ENCODE data around the gene USP34. TPM values are rescaled to one million over a fixed set of nuclear protein-coding genes. Genes with fewer than 3 reads are reported as not detected.

The USP34 gene
- total and polyA plus RNA-seq, 2 experiments from 2014 or later: 81.8 to 157 TPM

DNA sequence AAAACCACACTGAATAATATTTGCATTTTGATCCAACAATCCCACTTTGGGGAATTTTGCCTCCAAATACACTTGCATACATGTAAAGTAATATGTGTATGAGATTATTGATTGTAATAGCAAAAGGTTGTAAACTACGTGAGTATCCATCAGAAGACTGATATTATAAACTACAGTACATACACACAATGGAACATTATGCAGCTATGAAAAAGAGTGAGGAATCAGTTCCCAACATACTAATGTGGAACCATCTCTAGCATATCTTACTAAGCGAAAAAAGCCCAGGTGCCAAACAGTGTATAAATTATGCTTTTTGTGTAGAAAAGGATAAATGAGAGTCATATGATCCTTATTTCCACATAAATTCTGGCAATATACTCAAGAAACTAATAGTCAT lies 324.9 kb downstream of the USP34 start:
- Mint-ChIP-seq H3K27ac (peak overlapping the region; percentile 56; the same call in 1 of the 2 replicates), H3K4me1 (0 out of 3 replicates have a peak, but pooled peaks cover 5% of the 10 kb centered on the region), H3K36me3 (ENCODE audit: low read depth) (peaks cover 15% of the 10 kb centered on the region), H3K9me3 (peaks cover 4% of the 10 kb centered on the region; the same call in 1 of the 3 replicates), H3K4me3 (peak overlapping the region; percentile 86), H3K27me3 (ENCODE audit: insufficient read depth, low read depth, poor library complexity) (peaks cover 7% of the 10 kb centered on the region)
- Histone ChIP-seq H3K9me2 (ENCODE audit: insufficient read depth) (peaks cover 4% of the 10 kb centered on the region), H3K27me3 (ENCODE audit: insufficient read depth) (no peaks in the 10 kb centered on the region), H3K4me2 (no peak overlapping the region), H3K4me1 (ENCODE audit: insufficient read depth) (no peaks in the 10 kb centered on the region), H3K36me3 (ENCODE audit: insufficient read depth) (no peaks in the 10 kb centered on the region), H3K27ac (ENCODE audit: low read depth) (no peak overlapping the region), H3K79me2 (replicated peaks; ENCODE audit: insufficient read depth) (no peaks in the 10 kb centered on the region), H2AFZ (no peak overlapping the region), H4K20me1 (replicated peaks; ENCODE audit: insufficient read depth) (no peaks in the 10 kb centered on the region), H3K4me3 (no peak overlapping the region), H3F3A (replicated peaks; ENCODE audit: low read depth) (no peaks in the 10 kb centered on the region; the same call in 1 of the 2 replicates)
- TF ChIP-seq, protein P1, sequence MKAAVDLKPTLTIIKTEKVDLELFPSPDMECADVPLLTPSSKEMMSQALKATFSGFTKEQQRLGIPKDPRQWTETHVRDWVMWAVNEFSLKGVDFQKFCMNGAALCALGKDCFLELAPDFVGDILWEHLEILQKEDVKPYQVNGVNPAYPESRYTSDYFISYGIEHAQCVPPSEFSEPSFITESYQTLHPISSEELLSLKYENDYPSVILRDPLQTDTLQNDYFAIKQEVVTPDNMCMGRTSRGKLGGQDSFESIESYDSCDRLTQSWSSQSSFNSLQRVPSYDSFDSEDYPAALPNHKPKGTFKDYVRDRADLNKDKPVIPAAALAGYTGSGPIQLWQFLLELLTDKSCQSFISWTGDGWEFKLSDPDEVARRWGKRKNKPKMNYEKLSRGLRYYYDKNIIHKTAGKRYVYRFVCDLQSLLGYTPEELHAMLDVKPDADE (IDR thresholded peaks at IDR 0.05): no peak
- TF ChIP-seq, protein P2, sequence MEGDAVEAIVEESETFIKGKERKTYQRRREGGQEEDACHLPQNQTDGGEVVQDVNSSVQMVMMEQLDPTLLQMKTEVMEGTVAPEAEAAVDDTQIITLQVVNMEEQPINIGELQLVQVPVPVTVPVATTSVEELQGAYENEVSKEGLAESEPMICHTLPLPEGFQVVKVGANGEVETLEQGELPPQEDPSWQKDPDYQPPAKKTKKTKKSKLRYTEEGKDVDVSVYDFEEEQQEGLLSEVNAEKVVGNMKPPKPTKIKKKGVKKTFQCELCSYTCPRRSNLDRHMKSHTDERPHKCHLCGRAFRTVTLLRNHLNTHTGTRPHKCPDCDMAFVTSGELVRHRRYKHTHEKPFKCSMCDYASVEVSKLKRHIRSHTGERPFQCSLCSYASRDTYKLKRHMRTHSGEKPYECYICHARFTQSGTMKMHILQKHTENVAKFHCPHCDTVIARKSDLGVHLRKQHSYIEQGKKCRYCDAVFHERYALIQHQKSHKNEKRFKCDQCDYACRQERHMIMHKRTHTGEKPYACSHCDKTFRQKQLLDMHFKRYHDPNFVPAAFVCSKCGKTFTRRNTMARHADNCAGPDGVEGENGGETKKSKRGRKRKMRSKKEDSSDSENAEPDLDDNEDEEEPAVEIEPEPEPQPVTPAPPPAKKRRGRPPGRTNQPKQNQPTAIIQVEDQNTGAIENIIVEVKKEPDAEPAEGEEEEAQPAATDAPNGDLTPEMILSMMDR (conservative IDR thresholded peaks at IDR 0.05; ENCODE audit: low read depth in 2 of 2): no peak
- TF ChIP-seq EZH2 (IDR thresholded peaks at IDR 0.05; ENCODE audit: low read depth, unreplicated experiment) (no peak), ZNF331 (CRISPR knock-in tag; IDR thresholded peaks at IDR 0.05; ENCODE audit: low read depth) (no peak), ZNF114 (CRISPR knock-in tag; IDR thresholded peaks at IDR 0.05) (no peak), STAT1 (IDR thresholded peaks at IDR 0.05; ENCODE audit: unreplicated experiment) (no peak), JUNB (IDR thresholded peaks at IDR 0.05; ENCODE audit: unreplicated experiment) (no peak), POLR2AphosphoS5 (IDR thresholded peaks at IDR 0.05; ENCODE audit: low read depth) (no peak), NANOG (IDR thresholded peaks at IDR 0.05; ENCODE audit: borderline replicate concordance) (no peak), EZH2phosphoT487 (IDR thresholded peaks at IDR 0.05; ENCODE audit: unreplicated experiment) (no peak), CREB1 (CRISPR knock-in tag; IDR thresholded peaks at IDR 0.05; ENCODE audit: low read depth) (no peak)
- TF ChIP-seq, protein P3, sequence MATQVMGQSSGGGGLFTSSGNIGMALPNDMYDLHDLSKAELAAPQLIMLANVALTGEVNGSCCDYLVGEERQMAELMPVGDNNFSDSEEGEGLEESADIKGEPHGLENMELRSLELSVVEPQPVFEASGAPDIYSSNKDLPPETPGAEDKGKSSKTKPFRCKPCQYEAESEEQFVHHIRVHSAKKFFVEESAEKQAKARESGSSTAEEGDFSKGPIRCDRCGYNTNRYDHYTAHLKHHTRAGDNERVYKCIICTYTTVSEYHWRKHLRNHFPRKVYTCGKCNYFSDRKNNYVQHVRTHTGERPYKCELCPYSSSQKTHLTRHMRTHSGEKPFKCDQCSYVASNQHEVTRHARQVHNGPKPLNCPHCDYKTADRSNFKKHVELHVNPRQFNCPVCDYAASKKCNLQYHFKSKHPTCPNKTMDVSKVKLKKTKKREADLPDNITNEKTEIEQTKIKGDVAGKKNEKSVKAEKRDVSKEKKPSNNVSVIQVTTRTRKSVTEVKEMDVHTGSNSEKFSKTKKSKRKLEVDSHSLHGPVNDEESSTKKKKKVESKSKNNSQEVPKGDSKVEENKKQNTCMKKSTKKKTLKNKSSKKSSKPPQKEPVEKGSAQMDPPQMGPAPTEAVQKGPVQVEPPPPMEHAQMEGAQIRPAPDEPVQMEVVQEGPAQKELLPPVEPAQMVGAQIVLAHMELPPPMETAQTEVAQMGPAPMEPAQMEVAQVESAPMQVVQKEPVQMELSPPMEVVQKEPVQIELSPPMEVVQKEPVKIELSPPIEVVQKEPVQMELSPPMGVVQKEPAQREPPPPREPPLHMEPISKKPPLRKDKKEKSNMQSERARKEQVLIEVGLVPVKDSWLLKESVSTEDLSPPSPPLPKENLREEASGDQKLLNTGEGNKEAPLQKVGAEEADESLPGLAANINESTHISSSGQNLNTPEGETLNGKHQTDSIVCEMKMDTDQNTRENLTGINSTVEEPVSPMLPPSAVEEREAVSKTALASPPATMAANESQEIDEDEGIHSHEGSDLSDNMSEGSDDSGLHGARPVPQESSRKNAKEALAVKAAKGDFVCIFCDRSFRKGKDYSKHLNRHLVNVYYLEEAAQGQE (IDR thresholded peaks at IDR 0.05; ENCODE audit: unreplicated experiment): no peak
- TF ChIP-seq, protein P4, sequence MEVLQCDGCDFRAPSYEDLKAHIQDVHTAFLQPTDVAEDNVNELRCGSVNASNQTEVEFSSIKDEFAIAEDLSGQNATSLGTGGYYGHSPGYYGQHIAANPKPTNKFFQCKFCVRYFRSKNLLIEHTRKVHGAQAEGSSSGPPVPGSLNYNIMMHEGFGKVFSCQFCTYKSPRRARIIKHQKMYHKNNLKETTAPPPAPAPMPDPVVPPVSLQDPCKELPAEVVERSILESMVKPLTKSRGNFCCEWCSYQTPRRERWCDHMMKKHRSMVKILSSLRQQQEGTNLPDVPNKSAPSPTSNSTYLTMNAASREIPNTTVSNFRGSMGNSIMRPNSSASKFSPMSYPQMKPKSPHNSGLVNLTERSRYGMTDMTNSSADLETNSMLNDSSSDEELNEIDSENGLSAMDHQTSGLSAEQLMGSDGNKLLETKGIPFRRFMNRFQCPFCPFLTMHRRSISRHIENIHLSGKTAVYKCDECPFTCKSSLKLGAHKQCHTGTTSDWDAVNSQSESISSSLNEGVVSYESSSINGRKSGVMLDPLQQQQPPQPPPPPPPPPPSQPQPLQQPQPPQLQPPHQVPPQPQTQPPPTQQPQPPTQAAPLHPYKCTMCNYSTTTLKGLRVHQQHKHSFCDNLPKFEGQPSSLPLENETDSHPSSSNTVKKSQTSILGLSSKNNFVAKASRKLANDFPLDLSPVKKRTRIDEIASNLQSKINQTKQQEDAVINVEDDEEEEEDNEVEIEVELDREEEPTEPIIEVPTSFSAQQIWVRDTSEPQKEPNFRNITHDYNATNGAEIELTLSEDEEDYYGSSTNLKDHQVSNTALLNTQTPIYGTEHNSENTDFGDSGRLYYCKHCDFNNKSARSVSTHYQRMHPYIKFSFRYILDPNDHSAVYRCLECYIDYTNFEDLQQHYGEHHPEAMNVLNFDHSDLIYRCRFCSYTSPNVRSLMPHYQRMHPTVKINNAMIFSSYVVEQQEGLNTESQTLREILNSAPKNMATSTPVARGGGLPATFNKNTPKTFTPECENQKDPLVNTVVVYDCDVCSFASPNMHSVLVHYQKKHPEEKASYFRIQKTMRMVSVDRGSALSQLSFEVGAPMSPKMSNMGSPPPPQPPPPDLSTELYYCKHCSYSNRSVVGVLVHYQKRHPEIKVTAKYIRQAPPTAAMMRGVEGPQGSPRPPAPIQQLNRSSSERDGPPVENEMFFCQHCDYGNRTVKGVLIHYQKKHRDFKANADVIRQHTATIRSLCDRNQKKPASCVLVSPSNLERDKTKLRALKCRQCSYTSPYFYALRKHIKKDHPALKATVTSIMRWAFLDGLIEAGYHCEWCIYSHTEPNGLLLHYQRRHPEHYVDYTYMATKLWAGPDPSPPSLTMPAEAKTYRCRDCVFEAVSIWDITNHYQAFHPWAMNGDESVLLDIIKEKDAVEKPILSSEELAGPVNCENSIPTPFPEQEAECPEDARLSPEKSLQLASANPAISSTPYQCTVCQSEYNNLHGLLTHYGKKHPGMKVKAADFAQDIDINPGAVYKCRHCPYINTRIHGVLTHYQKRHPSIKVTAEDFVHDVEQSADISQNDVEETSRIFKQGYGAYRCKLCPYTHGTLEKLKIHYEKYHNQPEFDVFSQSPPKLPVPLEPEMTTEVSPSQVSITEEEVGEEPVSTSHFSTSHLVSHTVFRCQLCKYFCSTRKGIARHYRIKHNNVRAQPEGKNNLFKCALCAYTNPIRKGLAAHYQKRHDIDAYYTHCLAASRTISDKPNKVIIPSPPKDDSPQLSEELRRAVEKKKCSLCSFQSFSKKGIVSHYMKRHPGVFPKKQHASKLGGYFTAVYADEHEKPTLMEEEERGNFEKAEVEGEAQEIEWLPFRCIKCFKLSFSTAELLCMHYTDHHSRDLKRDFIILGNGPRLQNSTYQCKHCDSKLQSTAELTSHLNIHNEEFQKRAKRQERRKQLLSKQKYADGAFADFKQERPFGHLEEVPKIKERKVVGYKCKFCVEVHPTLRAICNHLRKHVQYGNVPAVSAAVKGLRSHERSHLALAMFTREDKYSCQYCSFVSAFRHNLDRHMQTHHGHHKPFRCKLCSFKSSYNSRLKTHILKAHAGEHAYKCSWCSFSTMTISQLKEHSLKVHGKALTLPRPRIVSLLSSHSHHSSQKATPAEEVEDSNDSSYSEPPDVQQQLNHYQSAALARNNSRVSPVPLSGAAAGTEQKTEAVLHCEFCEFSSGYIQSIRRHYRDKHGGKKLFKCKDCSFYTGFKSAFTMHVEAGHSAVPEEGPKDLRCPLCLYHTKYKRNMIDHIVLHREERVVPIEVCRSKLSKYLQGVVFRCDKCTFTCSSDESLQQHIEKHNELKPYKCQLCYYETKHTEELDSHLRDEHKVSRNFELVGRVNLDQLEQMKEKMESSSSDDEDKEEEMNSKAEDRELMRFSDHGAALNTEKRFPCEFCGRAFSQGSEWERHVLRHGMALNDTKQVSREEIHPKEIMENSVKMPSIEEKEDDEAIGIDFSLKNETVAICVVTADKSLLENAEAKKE (CRISPR knock-in tag; IDR thresholded peaks at IDR 0.05): no peak
- ATAC-seq (no peak), DNase-seq (ENCODE audit: low spot score) (no peak)
